Activated CD4-positive, CD25-positive, alpha-beta regulatory T cell (primary cell): ENCODE measurements around the gene RYR3.

Experiments used
- DNase-seq, 4 experiments: peaks; one replicate each; lab custom pipeline; 2025; lab: John Stamatoyannopoulos, UW

The RYR3 gene

GRCh38 chr15:33882921-33883320, 572.2 kb downstream of the RYR3 start:
- DNase-seq, result no peak

- no peak for DNase-seq
These were observed 577.4 kb downstream of the RYR3 start for GRCh38 chr15:33888176-33888575.

- DNase-seq, result no peak
These were observed 583.4 kb downstream of the RYR3 start for GRCh38 chr15:33894193-33894592.

- DNase-seq, result no peak
These were observed 591.3 kb downstream of the RYR3 start for GRCh38 chr15:33902043-33902442.

- no peak for DNase-seq
These were observed 592.9 kb downstream of the RYR3 start for GRCh38 chr15:33903661-33904060.

- DNase-seq, result no peak
These were observed 596.6 kb downstream of the RYR3 start for GRCh38 chr15:33907326-33907725.

GRCh38 chr15:33908406-33908805, 597.6 kb downstream of the RYR3 start:
- no peak for DNase-seq

GRCh38 chr15:33910741-33911140, 600.0 kb downstream of the RYR3 start:
- no peak for DNase-seq

GRCh38 chr15:33912326-33912725, 601.6 kb downstream of the RYR3 start:
- no peak for DNase-seq

- no peak for DNase-seq
These were observed 602.7 kb downstream of the RYR3 start for GRCh38 chr15:33913459-33913858.
